Measurements from ENCODE around the gene HPF1.
"Not testable (repeated sequence)": the region's sequence is repeated elsewhere in the genome, so short reads cannot be mapped to it uniquely, and the experiment has no call there.

The HPF1 gene

GRCh38 chr4:169757575-169758184 is at the start of gene HPF1:
Gene HPF1 (minus strand): TSS chr4:169757944. CDS start chr4:169757877, 67 bp downstream.
- peak; percentile 23 to 95 (median 84) for DNase-seq

GRCh38 chr4:169806770-169807169 is 49.0 kb upstream of the HPF1 start:
- DNase-seq = not testable (repeated sequence)

GRCh38 chr4:169803413-169803812 is 45.7 kb upstream of the HPF1 start:
- DNase-seq = no peak

DNA sequence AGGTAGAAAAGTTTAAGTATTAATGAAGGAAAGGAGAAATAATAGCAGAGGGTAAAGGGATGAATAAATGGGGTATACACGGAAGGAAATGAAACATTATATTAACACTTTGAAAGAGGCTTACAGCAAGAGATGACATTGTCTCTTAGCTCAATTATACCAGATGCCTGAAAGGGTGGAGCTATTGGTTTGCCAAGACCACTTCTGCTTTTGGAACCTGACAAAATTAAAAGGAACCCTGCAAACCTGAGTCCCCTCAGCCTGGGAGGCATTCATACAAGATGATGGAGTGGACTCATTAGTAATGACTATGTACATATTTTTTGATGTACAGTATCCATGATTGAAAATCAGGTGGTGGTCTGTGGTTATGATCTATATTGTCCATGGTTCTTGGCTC is 45.1 kb upstream of the HPF1 start:
- DNase-seq = no peak

- peak in 6 of 56 donors; percentile 2 to 45 (median 20) for DNase-seq
Measured at GRCh38 chr4:169800541-169800940, 42.8 kb upstream of the HPF1 start.

DNA sequence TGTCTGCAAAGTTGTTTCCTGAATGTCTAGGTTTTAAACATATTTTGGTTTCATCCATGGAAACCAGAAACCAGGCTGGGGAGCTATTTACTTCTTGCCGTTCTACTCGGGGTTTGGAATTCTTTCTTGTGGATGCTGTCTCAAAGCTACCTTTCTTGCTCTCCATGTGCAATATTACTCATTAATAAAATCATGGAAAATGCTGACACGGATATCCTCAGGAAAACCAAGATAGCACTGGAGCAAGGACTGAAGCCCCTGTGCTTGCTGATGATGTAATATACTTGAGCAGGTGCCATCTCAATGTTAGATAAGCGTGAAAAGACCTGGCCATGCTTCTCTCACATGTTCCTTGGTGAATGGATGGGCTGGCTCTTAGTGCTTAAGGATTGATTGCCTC is 41.5 kb upstream of the HPF1 start:
- peak in 1 of 56 donors; percentile 18 for DNase-seq

- no peak for DNase-seq
Measured at GRCh38 chr4:169795585-169795984, 37.8 kb upstream of the HPF1 start.

DNA sequence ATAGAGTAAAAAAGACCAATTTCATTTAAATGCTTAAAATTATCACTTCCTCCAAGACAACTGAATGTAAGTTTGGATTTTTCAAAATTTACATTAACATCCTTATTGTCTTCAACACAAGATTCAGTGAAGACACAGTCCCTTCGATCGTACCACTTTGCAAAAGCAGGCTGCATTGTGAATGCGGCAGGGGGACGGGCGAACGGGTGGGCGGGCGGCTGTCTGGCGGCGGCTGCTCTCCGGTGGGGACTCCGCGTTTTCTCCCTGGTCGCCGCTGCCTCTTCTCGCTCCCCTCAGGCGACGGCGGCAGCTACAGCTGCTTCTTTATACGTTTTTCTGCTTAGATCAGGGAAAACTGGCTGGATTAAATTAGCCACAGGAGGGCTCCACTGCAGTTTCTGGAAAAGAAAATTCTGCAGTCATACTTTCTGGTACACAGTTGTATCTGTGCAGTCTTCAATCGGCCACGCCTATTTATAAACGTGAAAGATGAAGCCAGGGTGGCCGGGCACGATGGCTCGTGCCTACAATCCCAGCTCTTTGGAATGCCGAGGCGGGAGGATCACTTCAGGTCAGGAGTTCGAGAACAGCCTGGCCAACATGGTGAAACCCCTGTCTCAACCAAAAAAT is 33.9 kb upstream of the HPF1 start:
- DNase-seq = peak in 53 of 56 donors; percentile 2 to 82 (median 46)

- no peak for DNase-seq
Measured at GRCh38 chr4:169791062-169791461, 33.3 kb upstream of the HPF1 start.

GRCh38 chr4:169774466-169775445 is 17.0 kb upstream of the HPF1 start:
- DNase-seq = peak in 18 of 56 donors; percentile 1 to 46 (median 9)

GRCh38 chr4:169773889-169774288 is 16.1 kb upstream of the HPF1 start:
- DNase-seq = peak in 25 of 56 donors; percentile 0 to 36 (median 14)

DNA sequence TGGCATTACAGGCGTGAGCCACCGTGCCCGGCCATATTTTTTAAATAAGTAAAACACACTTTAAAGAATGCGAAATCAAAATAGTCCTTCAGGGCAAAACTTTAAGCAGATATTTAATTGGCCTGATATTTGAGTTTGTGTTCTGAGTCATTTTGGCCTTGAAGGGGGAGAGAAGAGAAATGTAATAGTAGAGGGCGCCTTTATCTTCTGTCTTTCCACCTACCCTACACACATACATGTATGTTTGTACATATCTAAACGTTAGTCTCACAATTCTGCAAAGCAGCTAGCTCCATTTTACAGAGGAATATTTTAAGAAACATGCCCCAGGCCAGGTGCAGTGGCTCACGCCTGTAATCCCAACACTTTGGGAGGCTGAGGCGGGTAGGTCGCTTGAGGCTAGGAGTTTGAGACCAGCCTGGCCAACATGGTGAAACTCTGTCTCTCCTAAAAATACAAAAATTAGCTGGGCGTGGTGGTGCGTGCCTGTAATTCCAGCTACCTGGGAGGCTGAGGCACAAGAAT is 13.9 kb upstream of the HPF1 start:
- not testable (repeated sequence) for DNase-seq

GRCh38 chr4:169770416-169770815 is 12.7 kb upstream of the HPF1 start:
- DNase-seq = no peak

DNA sequence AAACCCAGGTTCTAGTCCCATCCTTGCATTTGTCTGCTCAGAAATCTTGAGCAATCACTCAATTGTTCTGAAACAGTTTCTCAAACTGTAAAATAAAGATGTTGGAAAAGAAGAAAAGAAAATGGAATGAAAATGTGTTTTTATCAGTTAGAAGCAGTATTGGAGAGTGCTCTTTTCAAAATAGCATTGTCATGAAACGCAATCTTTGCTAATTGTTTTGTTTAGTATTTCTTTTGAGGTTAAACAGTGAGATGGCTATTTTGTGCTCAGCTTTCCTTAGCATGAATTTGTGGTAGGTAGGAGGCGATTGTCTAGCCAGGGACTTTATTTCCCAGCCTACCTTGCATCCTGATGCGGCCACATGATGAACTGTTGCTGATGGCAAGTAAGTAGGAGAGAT is 10.6 kb upstream of the HPF1 start:
- DNase-seq = no peak

- no peak for DNase-seq
Measured at GRCh38 chr4:169766741-169767140, 9.0 kb upstream of the HPF1 start.

DNA sequence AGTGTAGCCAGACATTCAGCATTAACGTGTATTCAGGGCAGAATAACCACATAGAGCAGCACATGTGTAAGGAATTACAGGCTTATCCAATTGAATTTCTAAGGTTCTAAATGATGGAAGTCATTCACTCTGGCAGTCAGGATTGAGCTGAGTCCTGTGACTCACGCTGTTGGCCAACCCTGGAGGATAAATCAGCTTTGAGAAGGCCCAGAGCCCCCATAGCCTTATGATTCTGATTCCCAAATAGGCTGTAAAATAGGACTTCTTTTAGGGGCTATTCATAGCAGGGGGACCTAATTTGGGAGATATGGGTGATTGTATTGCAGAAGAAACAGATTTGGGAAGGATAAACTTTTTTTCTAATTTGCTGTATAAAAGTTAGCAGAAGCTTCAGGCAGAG is 8.1 kb upstream of the HPF1 start:
- DNase-seq = no peak

DNA sequence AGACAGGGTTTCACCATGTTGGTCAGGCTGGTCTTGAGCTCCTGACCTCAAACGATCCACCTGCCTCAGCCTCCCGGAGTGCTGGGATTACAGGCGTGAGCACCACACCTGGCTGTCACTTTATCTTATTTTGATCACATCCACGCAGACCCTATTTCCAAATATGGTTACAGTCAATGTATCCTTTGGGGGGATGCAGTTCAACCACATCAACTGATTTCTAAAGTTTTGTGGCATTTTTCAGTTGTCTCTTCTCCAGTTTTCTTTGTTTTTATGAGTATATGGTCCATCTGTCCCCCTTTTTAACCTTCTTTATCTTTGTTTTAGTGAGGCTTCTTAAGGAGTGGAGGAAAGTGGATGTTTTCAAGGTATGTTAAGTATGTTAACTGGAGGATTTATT is 4.1 kb upstream of the HPF1 start:
- DNase-seq = no peak

DNA sequence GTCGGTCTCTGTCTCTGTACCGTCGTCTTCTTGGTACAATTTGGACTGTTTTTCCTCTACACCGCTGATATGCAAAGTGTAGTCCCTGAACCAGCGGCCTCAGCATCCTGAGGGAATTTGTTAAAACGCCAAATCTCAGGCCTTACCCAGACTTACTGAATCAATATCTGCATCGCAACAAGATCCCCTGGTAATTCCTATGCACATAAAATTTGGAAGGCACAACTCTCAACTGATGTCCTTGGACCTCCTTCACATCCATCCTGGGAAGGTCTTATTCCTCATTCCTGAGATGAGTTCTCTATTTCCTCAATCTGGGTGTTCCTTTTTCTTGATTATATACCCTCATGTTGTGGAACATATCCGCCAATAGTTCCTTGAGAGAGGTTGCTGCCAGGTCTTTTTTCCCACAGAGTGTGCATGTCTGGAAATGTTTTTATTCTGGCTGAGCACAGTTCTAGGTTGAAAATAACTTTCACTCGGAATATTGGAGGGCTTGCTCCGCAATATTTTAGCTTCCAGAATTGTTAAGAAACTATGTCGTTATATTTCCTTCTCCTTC is 738 bp upstream of the HPF1 start:
- DNase-seq = no peak

GRCh38 chr4:169756971-169757574 is 671 bp downstream of the HPF1 start:
- peak in 1 of 56 donors; percentile 28 for DNase-seq

DNA sequence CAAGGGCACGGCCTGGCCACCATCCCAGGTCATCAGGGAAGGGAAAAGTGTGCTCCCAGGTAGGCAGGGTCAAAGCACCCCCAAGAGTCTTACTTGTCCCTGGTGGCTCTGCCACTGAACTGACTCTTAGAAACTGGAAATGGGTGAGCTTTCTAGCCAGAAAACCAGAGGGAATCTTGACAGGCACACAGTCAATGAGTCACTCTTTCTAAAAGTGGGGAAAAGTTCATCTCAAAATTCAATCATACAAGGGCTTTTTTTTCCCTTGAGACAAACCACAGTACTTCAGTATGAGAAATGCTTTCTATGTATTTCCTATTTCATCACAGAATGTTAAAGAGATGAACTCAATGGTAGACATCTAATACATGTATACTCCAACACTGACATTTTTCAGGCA is 12.5 kb downstream of the HPF1 start:
- no peak for DNase-seq

DNA sequence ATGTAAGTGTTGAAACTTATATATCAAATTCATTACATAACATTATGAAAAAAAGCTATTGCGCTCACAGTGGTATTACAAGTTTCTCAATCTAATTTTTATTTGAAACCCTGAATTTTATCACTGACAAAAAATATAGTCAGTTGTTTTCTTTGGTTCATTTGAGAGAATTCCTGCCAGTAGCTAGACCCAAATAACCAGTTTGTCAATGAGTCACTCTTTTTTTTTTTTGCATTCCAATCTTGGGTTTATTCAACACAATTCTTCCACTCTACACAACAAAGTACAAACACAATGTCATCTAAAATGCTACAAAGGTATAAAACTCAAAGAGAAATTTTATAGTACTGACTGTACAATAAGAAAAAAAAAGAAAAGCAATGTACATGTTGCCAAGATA is 13.1 kb downstream of the HPF1 start:
- DNase-seq = no peak

Data from nucleus accumbens (tissue), 56 donors.